GM19035 (cell line): ENCODE results near the gene PIK3C3.
"Not testable (repeated sequence)": the region's sequence is repeated elsewhere in the genome, so short reads cannot be mapped to it uniquely, and the experiment has no call there.

Source experiments
- ATAC-seq: cut with Tn5 transposase; IDR thresholded peaks from one replicate; pipeline ENCODE4 v1.9.1; 2021; ENCODE audit not compliant: unreplicated experiment

The PIK3C3 gene

GRCh38 chr18:42018831-42019230, 63.8 kb downstream of the PIK3C3 start:
- no peak for ATAC-seq

- ATAC-seq = no peak
These were observed 69.1 kb downstream of the PIK3C3 start for GRCh38 chr18:42024131-42024530.

- ATAC-seq = peak; percentile 22
These were observed 70.5 kb downstream of the PIK3C3 start for GRCh38 chr18:42025491-42025890.

DNA sequence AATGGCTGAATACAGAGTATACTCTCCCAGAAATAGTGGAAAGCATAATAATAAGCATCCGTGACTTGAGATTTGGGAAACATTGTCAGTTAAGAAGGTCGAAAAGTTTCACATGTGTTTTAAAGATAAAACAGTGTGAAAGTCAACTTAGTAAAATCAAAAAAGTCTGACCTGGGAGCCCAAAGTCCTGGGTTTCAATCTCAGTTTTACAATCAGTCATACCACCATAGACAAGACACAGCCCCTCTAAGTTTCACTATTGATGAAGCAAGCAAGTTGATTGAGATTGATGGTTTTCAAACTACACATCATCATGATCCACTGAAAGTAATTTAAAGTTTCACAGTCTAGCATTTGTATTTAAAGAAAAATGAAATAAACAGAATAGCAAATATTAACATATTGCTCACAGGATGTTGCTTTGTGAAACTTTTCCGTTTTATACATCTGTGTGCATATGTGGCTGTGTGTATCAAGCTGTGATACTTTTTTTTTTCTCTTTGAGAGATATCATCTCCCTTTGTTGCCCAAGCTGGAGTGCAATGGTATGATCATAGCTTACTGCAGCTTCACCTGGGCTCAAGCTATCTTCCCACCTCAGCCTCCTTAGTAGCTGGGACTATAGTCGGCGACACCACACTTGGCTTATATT, 71.1 kb downstream of the PIK3C3 start:
- ATAC-seq = peak; percentile 94

DNA sequence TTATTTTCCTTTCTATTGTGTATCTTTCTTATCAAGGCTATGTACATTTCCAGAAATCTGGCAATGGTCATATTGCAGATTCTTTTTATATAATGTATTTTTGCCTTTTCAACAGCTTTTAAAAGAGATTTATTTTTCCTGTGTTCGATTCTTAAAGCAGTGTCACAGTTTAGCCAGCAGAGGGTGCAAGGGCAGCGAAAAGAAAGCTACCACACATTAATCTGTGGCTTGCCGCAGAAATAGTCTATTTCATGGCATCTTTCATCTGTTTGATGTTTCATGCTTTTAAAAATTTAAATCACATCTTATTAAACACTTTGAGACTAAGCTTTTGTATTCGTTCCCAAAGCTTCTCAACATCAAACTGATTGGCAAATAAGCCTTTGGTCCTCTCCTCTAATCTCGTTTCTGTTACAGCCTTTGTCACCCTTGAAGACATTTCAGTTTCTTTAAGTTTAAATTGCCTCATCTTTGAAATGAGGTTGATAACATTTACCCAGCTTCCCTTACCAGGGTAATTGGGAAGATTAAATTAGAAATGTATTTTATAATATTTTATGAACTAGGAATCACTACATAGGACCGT, 73.3 kb downstream of the PIK3C3 start:
- ATAC-seq = no peak

DNA sequence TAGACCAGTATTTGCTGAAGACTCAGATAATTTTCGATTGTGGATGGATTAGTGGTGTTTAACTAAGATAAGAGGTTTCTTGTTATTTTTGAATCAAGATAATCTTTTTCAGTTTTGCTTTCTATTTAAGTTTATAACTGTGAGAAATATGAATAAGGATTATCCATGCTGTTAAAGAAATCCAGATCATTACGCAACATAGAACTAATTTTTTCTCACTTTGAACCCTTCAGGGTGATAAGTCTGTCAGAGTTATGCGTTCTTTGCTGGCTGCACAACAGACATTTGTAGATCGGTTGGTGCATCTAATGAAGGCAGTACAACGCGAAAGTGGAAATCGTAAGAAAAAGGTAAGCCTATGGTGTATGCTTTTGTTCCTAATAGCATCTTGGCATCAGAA, 74.1 kb downstream of the PIK3C3 start:
- no peak for ATAC-seq

DNA sequence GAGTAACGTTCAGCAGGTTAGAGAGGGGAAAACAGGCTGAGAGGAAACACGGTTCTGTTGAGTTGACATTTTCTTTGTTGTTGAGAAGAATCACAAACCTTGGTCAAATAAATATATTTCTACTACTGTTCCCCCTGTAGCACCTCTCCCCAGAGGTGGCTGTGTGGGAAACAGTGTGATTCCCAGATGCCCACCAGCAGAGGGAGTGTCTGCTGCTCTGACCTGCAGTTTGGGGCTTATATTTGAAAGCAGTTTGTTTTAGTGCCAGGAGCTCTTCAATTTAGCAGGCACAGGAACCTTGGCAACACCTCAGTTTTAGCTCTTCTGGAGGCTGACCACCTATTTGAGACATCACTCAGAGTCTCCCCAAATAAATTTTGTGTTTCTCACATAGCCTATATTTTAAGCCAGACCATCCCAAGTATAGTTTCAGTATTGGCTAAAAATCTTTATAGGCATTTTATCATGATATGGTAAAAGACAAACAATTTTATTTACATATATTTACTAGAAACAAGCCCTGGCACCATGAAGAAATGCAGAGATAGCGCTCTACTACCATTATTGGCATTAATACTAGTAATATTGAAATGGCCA, 75.7 kb downstream of the PIK3C3 start:
- no peak for ATAC-seq

- ATAC-seq = no peak
These were observed 77.4 kb downstream of the PIK3C3 start for GRCh38 chr18:42032447-42032846.

- no peak for ATAC-seq
These were observed 78.2 kb downstream of the PIK3C3 start for GRCh38 chr18:42033137-42033810.

GRCh38 chr18:42038936-42039335, 83.9 kb downstream of the PIK3C3 start:
- ATAC-seq = no peak

DNA sequence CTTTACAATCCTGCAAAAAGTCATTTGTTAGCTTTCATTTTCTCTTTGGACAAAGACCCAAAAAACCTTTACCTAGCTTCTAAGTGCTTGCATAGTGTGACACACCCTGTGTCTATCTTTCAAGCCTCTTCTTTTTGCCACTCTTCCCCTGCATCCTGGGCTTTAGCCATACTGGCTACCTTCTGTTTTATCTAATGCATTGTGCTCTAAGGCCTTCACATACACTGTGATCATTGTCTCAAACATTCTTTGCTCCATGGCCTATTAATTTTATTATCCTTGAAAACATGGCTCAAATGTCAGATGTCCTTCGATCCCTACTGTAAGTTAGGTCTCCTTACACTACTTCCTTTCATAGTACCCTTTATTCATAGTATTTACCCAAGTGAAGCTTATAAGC, 84.4 kb downstream of the PIK3C3 start:
- ATAC-seq = no peak

- no peak for ATAC-seq
These were observed 86.8 kb downstream of the PIK3C3 start for GRCh38 chr18:42041793-42042192.

DNA sequence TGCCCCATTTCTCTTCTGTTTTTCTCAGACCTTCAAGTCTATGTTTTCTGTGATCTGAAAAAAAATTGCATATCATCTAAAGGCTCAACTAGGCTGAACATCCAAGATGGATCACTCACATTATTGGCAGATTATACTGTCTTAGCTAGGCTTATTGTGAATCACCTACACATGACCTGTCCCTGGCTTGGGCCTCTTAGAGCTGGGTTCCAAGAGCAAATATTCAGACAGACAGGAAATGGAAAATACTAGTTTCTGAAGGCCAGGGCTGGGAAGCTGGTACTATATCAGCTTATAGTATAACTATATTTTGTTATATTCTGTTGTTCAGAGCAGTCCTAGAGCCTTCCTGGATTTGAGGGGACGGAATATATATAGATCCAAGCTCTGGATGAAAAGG, 90.3 kb downstream of the PIK3C3 start:
- ATAC-seq = no peak

- ATAC-seq = no peak
These were observed 92.7 kb downstream of the PIK3C3 start for GRCh38 chr18:42047721-42048120.

- ATAC-seq = no peak
These were observed 93.1 kb downstream of the PIK3C3 start for GRCh38 chr18:42048158-42048557.

- not testable (repeated sequence) for ATAC-seq
These were observed 94.5 kb downstream of the PIK3C3 start for GRCh38 chr18:42049536-42049935.

DNA sequence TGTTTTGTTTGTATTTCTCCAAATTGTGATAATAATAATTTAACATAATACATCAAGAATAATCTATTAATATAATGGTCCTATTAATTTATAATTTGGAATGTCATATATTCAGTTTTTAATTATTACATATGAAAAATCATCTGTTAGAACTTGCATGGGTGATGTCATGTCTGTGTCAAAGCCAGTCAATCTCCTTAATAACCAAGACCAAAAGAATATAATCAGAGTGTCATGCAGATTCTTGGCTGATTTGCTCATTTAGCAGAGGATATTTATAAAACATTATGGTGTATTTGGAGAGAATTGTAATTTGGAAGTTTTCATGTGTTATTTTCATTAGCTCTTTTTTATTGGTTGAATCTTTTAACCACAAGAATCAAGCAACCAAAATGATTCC, 96.4 kb downstream of the PIK3C3 start:
- ATAC-seq = no peak

DNA sequence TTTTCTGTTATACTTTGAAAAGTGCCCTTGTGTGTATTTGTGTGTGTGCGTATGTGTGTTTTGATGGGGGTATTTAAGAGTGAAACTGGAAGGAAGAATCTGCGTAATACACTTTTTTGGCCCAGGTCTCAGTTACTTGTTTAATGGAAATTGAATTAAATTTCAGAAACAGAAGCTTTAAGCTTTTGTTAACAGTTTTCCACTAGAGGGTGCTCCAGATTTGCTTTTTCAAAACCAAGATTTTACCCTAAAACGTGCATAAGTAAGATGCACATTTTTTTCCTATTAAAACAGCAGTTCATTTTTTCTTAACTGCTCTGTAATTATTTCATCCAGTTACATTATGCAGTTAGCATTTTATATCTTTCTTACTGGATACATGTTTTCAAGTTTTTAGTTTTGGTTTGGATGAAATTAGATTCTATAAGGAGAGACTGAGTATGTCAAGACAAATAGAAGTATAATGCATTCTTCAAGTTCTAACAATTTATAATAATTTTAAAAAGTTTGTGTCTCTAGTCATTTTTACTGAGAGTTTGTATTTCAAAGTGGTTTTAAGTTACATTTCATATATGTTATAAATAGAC, 97.2 kb downstream of the PIK3C3 start:
- ATAC-seq = no peak

GRCh38 chr18:42053188-42053781, 98.3 kb downstream of the PIK3C3 start:
- ATAC-seq = peak; percentile 84

GRCh38 chr18:42064109-42064508, 109.1 kb downstream of the PIK3C3 start:
- ATAC-seq = no peak

GRCh38 chr18:42067518-42067917, 112.5 kb downstream of the PIK3C3 start:
- no peak for ATAC-seq
